ENCODE data around the gene MTHFD1L.

MTHFD1L gene

DNA sequence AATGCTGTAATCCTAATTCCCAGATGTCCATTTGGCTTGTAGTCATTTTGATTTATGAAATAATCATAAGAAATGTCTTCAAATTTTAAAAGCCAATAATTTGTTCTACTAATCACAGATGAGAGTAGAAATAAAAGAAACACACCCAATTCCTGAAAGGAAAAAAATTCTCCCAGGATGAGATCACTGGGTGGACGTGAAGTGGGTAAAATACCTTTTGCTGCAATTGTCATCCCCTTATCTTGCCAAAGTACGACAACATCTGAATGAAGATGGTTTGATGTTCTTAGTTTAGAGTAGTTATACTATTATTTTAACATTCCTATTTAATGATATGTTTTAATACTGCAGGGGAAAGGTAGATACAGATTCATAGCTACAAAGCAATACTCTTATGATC lies 33.7 kb downstream of the MTHFD1L start:
- no peak for DNase-seq

DNA sequence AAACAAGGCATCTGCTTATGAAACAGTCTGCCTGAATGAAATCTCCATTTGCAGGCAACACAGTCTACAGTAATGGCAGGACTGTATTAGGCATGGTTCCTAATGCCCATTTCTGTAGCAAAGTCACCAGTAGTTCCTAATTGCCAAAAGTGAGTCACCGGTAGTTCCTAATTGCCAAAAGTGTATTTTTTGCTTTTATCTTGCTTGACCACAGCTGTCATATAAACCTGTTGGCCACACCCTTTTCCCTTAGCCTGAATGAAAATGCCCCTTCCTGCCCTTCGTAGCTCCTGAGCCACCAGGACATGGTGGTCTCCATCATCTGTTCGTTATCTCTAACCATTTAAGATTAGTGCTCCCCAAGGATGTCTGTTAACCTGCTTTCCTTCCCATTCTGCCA lies 34.5 kb downstream of the MTHFD1L start:
- no peak for DNase-seq

DNA sequence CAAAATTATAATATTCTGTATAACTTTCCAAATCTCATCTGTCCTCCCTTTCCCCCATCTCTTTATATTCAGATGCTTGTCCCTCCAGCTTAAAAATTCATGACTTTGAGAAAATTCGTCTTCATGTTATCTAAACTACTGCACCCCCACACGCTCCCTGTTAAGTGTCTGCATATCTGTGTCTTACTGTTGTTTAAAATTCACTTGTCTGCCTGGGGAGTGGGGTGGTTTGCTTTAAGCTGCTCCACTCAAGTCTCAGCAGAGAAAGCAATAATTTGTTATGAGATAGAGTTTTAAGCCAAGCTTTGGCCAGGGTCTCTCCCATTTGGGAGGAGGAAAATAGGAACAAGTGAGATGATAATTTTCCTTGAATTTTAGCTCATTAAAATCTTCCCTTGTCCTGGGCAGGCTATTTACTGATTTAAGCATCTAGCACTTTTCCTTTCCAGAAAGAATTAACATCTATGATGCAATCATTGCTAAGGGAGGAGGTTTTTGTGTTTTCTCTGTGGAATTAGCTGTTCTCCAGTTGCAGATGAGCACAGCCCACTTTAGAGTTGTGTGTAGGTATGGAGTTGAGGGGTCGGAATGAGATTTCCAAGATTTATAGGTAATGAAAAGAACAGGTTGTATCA lies 36.8 kb downstream of the MTHFD1L start:
- DNase-seq: no peak

DNA sequence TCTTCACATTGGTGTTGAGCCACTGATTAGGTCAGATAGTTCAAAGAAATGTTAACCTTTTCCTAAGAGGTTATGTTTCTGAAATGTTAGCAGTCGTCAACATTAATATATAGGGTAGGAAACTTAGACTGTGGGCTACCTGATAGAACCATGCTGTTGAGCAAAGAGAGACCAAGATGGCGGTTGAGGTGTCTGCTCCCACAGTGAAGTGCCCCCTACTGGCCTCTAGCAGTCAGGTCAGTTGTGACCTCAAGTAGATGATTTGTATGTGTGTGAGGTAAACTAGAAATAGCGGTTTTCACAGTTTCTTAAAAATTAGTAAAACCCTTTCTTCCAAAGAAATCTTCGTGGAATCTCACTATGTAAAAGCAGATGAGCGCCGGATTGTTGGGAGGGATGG lies 40.3 kb downstream of the MTHFD1L start:
- DNase-seq: peak; percentile 8

DNA sequence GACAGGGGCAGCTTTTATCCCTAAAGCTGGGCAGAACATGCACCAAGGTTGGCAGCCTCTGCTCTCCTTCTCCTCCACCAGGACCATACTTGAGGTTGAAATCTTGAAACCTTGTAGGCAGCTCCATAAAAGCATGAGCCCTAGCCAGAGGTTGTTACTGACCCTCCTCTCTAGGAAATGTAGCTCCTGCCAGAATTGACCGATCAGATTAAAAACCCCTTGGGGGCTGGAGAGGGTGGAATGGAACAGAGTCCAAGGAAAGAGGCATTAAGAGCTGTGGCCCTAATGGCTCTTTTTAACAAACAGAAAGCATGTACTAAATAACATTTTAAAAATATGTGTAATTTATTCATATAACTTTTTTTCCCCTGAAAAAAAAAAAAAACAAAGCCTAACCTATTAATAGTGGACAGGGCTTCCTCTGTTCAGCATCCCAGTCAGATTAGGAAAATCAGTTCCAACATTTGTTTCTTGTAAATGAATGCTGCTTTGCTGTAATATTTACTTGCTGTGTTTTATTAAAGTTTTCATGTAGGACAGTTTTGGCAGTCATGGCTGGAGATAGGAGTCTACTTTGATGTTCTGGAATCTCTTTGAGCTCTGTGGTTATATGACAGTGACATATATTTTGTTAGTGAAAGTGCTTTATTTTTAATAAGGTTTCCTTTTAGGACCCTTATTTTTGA lies 41.3 kb downstream of the MTHFD1L start:
- DNase-seq: no peak

DNA sequence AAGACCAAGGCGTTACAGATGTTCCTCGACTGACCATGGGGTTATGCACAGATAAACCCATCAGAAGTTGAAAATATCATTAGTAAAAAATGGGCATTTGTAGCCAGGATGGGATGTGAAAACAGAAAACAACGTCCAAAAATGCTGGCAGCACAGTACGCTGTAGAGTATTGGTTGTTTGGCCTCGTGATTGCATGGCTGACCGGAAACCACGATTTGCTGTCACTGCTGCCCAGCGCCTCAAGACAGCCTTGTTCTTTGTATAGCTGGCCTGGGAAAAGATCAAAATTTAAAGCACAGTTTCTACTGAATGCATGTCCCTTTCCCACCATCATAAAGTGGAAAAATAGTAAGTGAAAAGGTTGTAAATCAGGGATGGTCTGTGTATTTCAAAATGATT lies 41.9 kb downstream of the MTHFD1L start:
- DNase-seq: no peak

DNA sequence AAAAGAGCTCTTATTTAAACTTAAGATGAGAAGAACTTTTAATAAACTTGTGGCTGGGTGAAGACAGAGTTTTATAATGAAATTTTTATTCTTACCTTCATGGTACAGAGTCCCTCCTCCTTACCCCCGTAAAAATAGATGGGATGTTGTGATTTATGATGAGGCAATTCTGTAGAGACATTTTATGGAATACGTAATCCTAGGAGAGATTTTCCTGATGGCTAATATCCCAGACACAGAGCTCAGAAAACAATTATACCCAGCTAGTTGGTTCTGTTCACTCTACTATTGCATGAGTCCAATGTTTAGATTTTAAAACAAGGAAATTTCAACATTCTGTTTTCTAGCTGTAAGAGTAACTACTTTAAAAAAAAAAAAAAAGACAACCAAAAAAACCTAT lies 43.4 kb downstream of the MTHFD1L start:
- DNase-seq: no peak

DNA sequence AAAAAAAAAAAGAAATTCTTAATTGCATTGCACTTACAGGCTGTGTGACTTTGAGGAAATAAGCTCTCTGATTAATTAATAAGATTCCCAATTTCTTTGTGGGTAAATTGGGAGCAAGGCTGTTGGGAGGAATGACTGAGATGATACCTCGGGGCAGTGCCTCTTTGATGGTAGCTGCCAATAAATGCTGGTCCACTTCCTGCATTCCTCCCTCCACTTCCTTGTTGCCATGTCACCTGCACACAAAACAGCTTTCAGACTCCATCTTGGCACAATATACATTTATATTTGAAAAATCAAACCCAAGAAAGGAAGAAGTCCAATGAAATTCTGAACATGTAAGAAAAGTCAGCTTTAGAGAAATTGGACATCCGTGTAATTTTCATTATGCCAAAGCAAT lies 45.1 kb downstream of the MTHFD1L start:
- no peak for DNase-seq

DNA sequence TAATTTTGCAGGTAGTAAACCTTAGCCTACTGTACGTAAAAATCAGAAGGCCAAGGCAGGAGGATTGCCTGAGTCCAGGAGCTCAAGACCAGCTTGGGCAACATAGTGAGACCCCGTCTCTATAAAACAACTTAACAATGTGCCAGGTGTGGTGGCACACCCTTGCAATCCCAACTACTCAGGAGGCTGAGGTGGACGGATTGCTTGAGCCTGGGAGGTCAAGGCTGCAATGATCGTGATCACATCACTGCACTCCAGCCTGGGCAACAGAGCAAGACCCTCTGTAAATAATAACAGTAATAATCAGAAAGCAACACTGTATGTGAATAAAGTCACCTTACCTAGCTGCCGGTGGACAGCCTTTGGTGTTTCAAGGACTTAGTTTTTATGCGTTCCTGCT lies 48.9 kb downstream of the MTHFD1L start:
- DNase-seq: no peak

DNA sequence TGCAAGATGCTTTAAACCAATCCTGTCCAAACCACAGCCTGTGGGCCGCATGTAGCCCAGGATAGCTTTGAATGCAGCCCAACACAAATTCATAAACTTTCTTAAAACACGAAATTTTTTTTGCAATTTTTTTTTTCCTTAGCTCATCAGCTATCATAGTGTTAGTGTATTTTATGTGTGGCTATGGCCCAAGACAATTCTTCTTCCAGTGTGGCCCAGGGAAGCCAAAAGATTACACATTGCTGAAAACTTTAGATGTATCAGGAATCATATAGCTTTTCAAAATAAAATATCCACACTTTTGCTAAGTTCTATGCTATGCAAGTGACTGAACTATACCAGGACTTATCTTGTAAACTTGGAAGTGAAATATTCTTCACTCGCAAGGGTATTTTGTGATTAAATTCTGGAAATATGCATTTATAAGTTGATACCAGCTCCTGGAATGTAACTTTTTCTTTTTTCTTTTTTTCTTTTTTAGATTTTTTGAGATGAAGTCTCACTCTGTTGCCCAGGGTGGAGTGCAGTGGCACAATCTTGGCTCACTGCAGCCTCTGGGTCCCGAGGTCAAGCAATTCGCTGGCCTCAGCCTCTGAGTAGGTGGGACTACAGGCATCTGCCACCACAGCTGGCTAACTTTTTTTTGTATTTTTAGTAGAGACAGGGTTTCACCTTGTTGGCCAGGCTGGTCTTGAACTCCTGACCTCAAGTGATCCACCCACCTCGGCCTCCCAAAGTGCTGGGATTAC lies 49.8 kb downstream of the MTHFD1L start:
- no peak for DNase-seq

DNA sequence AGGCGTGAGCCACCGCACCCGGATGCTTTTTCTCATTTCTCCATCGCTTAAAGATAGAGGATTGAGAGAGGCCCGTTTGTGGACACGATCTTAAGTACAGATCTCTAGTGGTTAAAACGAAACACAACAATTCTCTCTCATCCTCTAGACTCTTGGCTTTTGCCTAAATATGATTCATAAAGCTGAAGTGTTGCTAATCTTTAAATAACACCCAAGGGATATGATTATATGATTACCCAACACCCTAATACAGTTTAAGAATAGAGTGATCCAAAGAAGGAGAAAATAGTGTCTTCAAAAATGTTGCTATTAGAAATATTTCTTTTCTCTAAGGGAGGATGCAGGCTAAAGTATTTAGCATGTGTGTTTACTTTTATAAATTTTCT lies 50.4 kb downstream of the MTHFD1L start:
- no peak for DNase-seq

DNA sequence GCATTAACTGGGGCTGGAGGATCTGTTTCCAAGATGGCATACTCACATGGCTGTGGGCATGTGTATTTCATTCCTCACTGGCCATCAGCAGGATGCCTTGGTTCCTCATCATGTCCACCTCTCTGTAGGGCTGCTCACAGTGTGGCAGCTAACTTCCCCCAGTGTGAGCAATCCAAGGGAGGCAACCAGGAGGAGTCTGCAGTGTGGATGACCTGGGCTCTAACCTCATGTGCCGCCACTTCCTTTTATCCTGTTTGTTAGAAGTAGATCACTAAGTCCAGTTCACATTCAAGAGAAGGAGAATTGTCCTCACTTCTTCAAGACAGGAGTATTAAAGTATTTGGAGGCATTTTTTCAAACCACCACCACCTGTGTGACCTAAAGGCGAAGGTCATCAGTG lies 54.4 kb downstream of the MTHFD1L start:
- DNase-seq: no peak

DNA sequence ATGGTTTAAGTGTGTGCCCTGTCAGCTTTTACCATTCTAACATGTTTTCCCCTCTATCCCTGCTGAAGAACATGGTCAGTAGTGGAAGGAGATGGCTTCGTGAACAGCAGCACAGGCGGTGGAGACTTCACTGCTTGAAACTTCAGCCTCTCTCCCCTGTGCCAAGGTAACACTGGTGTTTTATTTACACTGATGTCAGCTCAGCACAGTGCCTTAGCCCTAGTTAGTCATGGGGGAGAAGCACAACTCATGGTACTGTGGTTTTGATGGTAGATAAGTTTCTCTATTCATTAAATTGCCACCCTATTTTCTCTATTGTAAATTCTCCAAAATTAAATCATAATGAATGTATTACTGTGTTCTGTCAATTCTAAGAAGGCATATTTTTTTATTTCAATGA lies 56.6 kb downstream of the MTHFD1L start:
- no peak for DNase-seq

DNA sequence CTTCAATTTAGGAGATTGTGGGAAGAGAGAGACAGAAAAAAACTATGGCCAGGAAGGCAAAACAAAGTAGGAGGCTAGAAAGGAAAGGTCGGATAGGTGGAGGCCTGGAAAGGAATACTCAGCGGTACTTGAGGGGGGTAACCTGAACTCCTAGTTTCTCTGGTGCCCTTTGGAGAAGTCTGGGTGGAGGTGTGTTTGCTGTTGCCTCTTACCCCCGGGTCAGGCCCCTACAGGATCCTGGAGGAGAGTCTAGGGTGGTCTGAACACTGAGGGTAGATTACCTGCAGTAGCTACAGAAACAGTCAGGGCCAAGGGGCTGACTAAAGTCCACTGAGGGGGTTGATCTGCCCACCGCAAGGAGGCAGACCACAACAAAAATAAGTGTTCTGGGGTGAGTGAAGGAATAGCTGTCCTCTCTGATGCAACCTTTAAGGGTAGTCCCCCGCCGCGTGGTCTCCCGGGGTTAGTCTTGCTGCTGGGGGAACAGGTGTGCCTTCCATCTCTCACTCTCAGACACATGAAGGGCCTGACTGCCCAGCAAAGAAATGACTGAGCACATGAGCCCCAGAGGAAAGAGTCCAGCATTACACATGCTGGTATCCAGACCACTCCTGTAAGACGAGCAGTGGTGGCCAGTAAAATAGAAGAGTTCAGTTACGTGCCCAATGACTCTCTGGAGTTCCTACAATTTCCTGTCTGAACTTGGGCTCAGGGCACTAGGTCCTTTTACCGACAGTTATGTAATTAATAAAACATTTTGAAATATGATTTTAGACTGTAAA lies 59.5 kb downstream of the MTHFD1L start:
- DNase-seq: no peak

DNA sequence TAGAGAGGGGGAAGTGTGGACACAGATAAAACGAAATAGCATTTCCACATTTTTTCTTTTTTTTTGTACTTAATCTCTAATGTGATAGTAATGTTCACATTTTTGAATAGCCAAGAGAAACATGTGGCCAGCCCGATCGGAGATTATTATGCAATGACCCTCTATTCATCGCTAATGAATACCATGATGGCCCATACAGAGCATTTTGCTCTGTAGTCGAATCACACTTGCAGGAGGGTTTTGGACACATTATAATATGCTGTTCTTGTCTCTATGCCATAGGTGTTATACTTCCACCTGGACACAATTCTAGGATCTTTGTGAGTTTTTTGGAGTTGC lies 60.1 kb downstream of the MTHFD1L start:
- DNase-seq: no peak

DNA sequence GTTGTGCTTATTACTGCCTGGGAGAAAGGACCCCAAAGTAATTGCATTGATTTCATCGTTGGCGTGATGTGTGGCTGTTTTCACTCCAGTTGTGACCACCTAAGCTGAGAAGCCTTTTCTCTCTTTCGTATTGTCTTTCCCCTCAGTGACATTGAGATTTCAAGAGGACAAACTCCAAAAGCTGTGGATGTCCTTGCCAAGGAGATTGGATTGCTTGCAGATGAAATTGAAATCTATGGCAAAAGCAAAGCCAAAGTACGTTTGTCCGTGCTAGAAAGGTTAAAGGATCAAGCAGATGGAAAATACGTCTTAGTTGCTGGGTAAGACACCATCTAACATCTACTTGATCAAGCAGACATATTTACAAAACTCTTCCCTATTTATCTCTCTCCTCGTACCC lies 60.5 kb downstream of the MTHFD1L start:
- no peak for DNase-seq

DNA sequence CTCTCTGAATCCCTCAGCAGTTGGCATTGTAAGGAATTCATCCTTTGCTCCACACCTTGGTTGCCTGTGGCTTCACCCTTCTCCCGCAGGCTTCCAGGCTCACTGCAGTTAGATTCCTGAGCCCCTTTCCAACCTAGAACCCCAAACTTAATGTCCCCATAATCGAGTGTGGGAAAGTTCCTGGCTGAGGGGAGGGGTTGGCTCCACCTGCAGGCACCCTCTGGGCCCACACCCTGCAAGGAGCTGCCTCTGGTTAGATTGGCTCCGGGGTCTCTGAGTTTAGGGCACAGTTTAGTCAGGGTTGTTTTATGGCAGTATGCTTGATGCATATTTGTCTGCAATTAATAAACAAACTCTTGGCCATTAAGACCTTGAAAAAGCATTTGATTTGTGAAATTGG lies 63.4 kb downstream of the MTHFD1L start:
- DNase-seq: no peak

DNA sequence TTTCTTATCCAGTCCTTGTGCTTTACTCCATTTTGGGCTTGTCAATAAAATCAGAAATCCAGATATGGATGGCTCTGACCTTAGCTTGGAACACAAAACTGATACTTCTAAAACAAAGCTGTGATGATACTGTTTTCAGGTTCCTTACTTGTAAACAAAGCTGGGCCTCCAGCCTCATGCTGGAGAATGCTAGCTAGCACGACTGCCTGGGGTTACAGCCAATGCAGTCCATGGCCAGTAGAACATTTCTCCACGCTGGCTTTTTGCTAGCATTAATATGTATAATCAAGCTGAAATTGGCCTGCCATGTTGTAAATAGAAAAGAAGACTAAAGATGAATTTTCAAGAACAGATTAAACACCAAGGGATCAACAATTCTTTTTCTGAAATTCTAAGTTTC lies 63.9 kb downstream of the MTHFD1L start:
- DNase-seq: no peak

DNA sequence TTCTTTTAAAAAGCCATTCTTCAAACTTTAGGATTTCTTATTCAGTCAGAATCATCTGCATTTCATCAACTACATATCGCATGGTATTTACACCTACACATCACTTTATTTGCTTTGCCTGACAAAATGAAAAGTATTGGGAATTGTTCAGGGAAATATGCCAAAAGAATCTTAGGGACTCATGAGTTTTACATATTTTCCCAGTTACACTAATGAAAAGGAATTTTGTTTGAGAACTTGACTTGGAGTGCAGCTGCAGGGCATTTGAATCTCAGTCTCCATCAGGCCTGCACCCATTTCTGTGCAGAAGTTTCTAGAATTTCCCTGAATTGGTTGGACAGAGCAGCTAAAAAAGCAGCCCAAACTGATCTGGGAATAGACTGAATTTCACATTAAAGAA lies 65.3 kb downstream of the MTHFD1L start:
- no peak for DNase-seq

DNA sequence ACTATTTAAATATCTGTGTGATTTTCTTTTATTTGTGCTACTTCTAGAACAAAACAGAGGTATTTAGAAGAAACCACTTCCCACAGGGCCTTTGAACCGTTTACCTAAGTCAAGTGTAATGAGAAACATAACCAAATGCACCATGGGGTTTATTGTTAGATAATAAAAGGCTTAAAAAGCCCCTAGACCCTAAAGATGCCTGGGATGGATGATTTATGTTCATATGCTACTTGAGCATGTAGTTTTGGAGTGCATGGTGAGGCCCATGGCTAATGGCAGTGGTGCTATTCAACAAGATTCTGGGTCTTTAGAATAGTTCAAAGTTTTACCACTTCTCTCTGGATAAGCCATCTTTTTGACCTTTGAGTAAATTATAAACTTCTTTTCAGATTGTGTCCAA lies 65.9 kb downstream of the MTHFD1L start:
- DNase-seq: no peak

DNA sequence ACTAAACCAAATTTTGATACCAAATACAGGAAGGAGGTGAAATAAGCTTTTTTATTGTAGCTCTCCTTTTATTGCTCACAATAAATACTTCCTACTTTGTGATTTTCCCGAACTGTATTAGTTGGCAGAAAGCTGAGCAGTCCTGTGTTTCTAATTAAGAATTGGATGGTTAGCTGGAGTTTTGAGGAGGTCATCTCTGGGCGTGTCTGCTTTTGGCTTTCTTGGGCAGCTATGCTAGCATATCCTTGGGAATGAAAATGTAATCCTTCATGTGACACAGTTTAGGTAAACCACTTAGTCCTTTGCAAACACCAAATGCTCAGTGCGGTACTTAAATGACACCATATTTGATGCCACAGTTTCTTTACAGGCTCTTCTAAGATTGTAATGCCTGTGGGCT lies 67.5 kb downstream of the MTHFD1L start:
- DNase-seq: no peak

DNA sequence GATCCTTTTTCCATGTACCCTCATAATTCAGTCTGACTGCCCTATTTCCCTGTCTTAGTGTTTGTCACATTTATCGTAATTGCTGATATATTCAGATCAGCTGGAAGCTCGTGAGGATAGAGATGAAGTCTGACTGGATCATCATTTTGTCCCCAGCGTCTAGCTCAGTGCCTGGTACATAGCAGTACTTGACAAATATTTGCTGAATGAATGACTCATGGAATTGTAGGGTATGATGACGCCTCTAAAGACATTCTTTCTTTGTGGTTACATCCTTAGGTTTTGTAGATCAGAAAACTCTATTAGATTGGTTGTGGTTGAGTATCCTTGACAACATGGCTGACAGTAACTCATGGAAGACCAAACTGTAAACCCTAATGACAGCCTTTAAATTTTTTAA lies 68.9 kb downstream of the MTHFD1L start:
- no peak for DNase-seq

DNA sequence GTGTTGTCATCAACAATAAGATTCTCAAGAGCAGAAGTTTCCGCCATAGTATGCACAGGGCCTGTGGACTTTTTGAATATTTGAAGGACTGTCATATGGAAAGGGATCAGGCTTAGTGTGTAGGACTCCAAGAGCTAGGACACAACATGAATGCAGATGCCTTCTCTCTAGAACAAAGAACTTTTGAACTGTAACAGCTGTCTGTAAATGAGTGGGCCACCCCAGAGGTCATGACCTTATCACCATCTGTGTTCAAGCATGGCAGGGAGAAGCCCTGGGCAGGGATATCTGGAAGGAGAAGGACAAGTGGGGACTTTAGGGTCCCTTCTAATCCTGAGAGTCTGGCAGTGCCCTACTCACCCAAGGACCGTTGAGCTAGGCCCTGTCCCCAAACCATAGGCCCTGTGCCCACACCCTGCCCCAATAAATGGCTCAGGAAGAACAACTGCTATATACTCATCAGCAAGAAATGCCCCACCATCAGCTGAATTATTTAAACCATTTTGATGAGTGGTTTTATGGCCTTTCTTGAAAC lies 70.6 kb downstream of the MTHFD1L start:
- no peak for DNase-seq
